Esophagus muscularis mucosa (tissue), 4 donors: Measurements from ENCODE around the gene CDADC1. TPM values are rescaled to one million over a fixed set of nuclear protein-coding genes. Genes with fewer than 3 reads are reported as not detected.

ENCODE experiments used
- DNase-seq: peaks from one replicate; pipeline ENCODE4 v3.0.0-alpha.2; 2017; ENCODE audit errors: extremely low spot score
- H3K27ac ChIP-seq, 4 donors: fragments of 200-600 bp; sonication (generic); replicated peaks in 1 of 4; 1 replicate in 3 of 4; 2 replicates in 1 of 4; pipeline ENCODE4 v1.5.1; 2016 to 2019; ENCODE audit warnings: mild to moderate bottlenecking in 1 of 4
- H3K27me3 ChIP-seq, 4 donors: fragments of 200-600 bp; sonication (generic); one replicate each; pipeline versions ENCODE4 v1.5.1 to v1.6.0; 2016 to 2019
- H3K36me3 ChIP-seq, 4 donors: fragments of 200-600 bp; sonication (generic); one replicate each; pipeline ENCODE4 v1.5.1; 2016 to 2019
- H3K4me1 ChIP-seq, 4 donors: fragments of 200-600 bp; sonication (generic); one replicate each; pipeline ENCODE4 v1.5.1; 2016 to 2019
- H3K4me3 ChIP-seq, 4 donors: fragments of 200-600 bp; sonication (generic); 1 replicate in 2 of 4; 2 replicates in 2 of 4; pipeline ENCODE4 v1.5.1; 2016 to 2019; ENCODE audit warnings: mild to moderate bottlenecking in 4 of 4, moderate library complexity in 1 of 4
- H3K9me3 ChIP-seq, 4 donors: fragments of 200-600 bp; sonication (generic); 1 replicate in 3 of 4; 2 replicates in 1 of 4; pipeline ENCODE4 v1.5.1; 2016 to 2019
- CTCF ChIP-seq, 3 experiments: fragments of 200-600 bp in 2 of 3; fragments of 450-650 bp in 1 of 3; sonication (generic) in 2 of 3; IDR thresholded peaks; one replicate each; pipeline ENCODE4 v1.5.1; 2017 to 2019; ENCODE audit warnings: antibody characterized with exemption in 3 of 3, mild to moderate bottlenecking in 2 of 3, moderate library complexity in 1 of 3
- EP300 ChIP-seq: sonication (generic); formaldehyde crosslinking; IDR thresholded peaks from one replicate; pipeline ENCODE4 v1.6.1; 2017; ENCODE audit warnings: antibody characterized with exemption
- POLR2A ChIP-seq: fragments of 450-650 bp; IDR thresholded peaks from one replicate; pipeline ENCODE4 v1.6.1; 2017; ENCODE audit warnings: antibody characterized with exemption, moderate library complexity, mild to moderate bottlenecking, low read depth
- POLR2AphosphoS5 ChIP-seq, 2 donors: sonication (generic); formaldehyde crosslinking; IDR thresholded peaks; one replicate each; pipeline ENCODE4 v1.6.1; 2017; ENCODE audit warnings: antibody characterized with exemption in 2 of 2
- WGBS: methylation state at CpG from one replicate; pipeline ENCODE4 v1.1.5; 2018; 5-methylcytosine and 5-hydroxymethylcytosine counted together
- intact Hi-C: fragments of 100-400 bp; cut with DNase I; formaldehyde crosslinking; loops from one replicate; pipeline ENCODE4 v1.15.1; 2023
- total RNA-seq, 4 donors: library from RNA; depleted of rRNA; stranded (reverse); fragments of >200 nt; gene quantifications; one replicate each; pipeline versions ENCODE4 v1.1.0 to v1.2.1, GENCODE V29; 2016

Gene CDADC1
- total RNA-seq, 4 donors from 2014 or later, result 6.2 to 7.5 (median 6.5) TPM

GRCh38 chr13:49210669-49211068 lies 37.1 kb upstream of the CDADC1 start:
- Histone ChIP-seq H3K4me1 (no peaks in the 10 kb centered on the region), H3K4me3 (no peak overlapping the region), H3K9me3 (no peaks in the 10 kb centered on the region), H3K36me3 (peaks cover 13 to 32% (median 24%) of the 10 kb centered on the region in 4 donors), H3K27me3 (no peaks in the 10 kb centered on the region), H3K27ac (no peak overlapping the region)
- DNase-seq, result no peak
- 87% methylated on average over 5 of the region's 5 CpGs for WGBS
- intact Hi-C loops, result no loop called here
- TF ChIP-seq CTCF (IDR thresholded peaks at IDR 0.05), result no peak
- no peak for TF ChIP-seq POLR2A
- TF ChIP-seq POLR2AphosphoS5 (IDR thresholded peaks at IDR 0.05), result no peak
- no peak for TF ChIP-seq EP300

- Histone ChIP-seq H3K4me1 (peaks cover 0 to 3% (median 0%) of the 10 kb centered on the region in 4 donors), H3K9me3 (no peaks in the 10 kb centered on the region), H3K36me3 (peaks cover 0 to 10% (median 3%) of the 10 kb centered on the region in 4 donors), H3K27ac (no peak overlapping the region), H3K27me3 (peaks cover 0 to 15% (median 2%) of the 10 kb centered on the region in 4 donors), H3K4me3 (no peak overlapping the region)
- DNase-seq, result no peak
- 82% methylated on average over 1 of the region's 1 CpG for WGBS
- intact Hi-C loops, result no loop called here
- TF ChIP-seq EP300, result no peak
- TF ChIP-seq POLR2A, result no peak
- TF ChIP-seq CTCF (IDR thresholded peaks at IDR 0.05), result no peak
- TF ChIP-seq POLR2AphosphoS5 (IDR thresholded peaks at IDR 0.05), result no peak
These were observed 34.2 kb upstream of the CDADC1 start for GRCh38 chr13:49213539-49213938.

- Histone ChIP-seq H3K9me3 (no peaks in the 10 kb centered on the region), H3K27me3 (peaks cover 0 to 22% (median 5%) of the 10 kb centered on the region in 4 donors), H3K4me1 (peaks cover 0 to 6% (median 0%) of the 10 kb centered on the region in 4 donors), H3K36me3 (peaks cover 0 to 9% (median 0%) of the 10 kb centered on the region in 4 donors), H3K27ac (no peak overlapping the region), H3K4me3 (no peak overlapping the region)
- TF ChIP-seq EP300, result no peak
- TF ChIP-seq POLR2A, result no peak
- TF ChIP-seq POLR2AphosphoS5 (IDR thresholded peaks at IDR 0.05), result no peak
- no peak for TF ChIP-seq CTCF (IDR thresholded peaks at IDR 0.05)
- intact Hi-C loops, result no loop called here
- no peak for DNase-seq
- 70% methylated on average over 6 of the region's 6 CpGs for WGBS
These were observed 33.5 kb upstream of the CDADC1 start for GRCh38 chr13:49213997-49214916.

- intact Hi-C loops, result no loop called here
- TF ChIP-seq CTCF (IDR thresholded peaks at IDR 0.05), result no peak
- TF ChIP-seq POLR2A, result no peak
- TF ChIP-seq EP300, result no peak
- no peak for TF ChIP-seq POLR2AphosphoS5 (IDR thresholded peaks at IDR 0.05)
- Histone ChIP-seq H3K4me3 (no peak overlapping the region), H3K27ac (no peak overlapping the region), H3K4me1 (peaks cover 0 to 11% (median 5%) of the 10 kb centered on the region in 4 donors), H3K9me3 (no peaks in the 10 kb centered on the region), H3K36me3 (peaks cover 0 to 4% (median 0%) of the 10 kb centered on the region in 4 donors), H3K27me3 (peaks cover 0 to 29% (median 9%) of the 10 kb centered on the region in 4 donors)
- 69% methylated on average over 6 of the region's 6 CpGs for WGBS
- no peak for DNase-seq
These were observed 32.8 kb upstream of the CDADC1 start for GRCh38 chr13:49214917-49215376.
